HepG2 (cell line): ENCODE measurements around the gene PROC. TPM values are rescaled to one million over a fixed set of nuclear protein-coding genes. Genes with fewer than 3 reads are reported as not detected.
A peak's percentile ranks its signal among the peaks of the same experiment; 100 is the strongest.

Experiments
- ARID4A ChIP-seq: sonication (generic); formaldehyde crosslinking; IDR thresholded peaks from 2 replicates; pipeline ENCODE4 v1.5.0; 2020; ENCODE audit warnings: mild to moderate bottlenecking, missing genetic modification reagents, borderline replicate concordance
- KAT8 ChIP-seq: IDR thresholded peaks from 2 replicates; pipeline ENCODE4 v1.6.1; 2016; ENCODE audit warnings: missing genetic modification reagents, missing compliant biosample characterization
- KDM5B ChIP-seq: sonication (generic); formaldehyde crosslinking; IDR thresholded peaks from 2 replicates; pipeline ENCODE4 v1.4.0; 2020; ENCODE audit warnings: missing genetic modification reagents, mild to moderate bottlenecking, borderline replicate concordance
- MIER2 ChIP-seq: IDR thresholded peaks from 2 replicates; pipeline ENCODE4 v1.6.1; 2016; ENCODE audit warnings: missing biosample characterization, missing genetic modification reagents
- NONO ChIP-seq, 2 experiments: fragments of 450-650 bp in 1 of 2; sonication (generic) in 1 of 2; formaldehyde crosslinking in 1 of 2; IDR thresholded peaks in 1 of 2; conservative IDR thresholded peaks in 1 of 2; 2 replicates each; pipeline versions ENCODE4 v1.6.1 to v1.8.0; 2017 to 2022; ENCODE audit warnings: mild to moderate bottlenecking in 1 of 2, missing genetic modification reagents in 1 of 2, moderate library complexity in 1 of 2
- PAF1 ChIP-seq: IDR thresholded peaks from 2 replicates; pipeline ENCODE4 v1.6.1; 2016; ENCODE audit warnings: missing genetic modification reagents, missing compliant biosample characterization
- PHF5A ChIP-seq: IDR thresholded peaks from one replicate; pipeline ENCODE4 v1.6.1; 2018; ENCODE audit warnings: low read depth, missing genetic modification reagents; ENCODE audit not compliant: unreplicated experiment
- THAP9 ChIP-seq: sonication (generic); formaldehyde crosslinking; IDR thresholded peaks from 2 replicates; pipeline ENCODE4; 2020; ENCODE audit warnings: missing genetic modification reagents, mild to moderate bottlenecking, borderline replicate concordance
- ZBTB3 ChIP-seq: sonication (generic); formaldehyde crosslinking; IDR thresholded peaks from 2 replicates; pipeline ENCODE4 v1.4.0; 2020; ENCODE audit warnings: low read depth, mild to moderate bottlenecking, moderate library complexity, missing genetic modification reagents, borderline replicate concordance
- ZIK1 ChIP-seq: sonication (generic); formaldehyde crosslinking; IDR thresholded peaks from 2 replicates; pipeline ENCODE4 v1.5.0; 2020; ENCODE audit warnings: mild to moderate bottlenecking, low read depth, missing genetic modification reagents, borderline replicate concordance
- ZNF251 ChIP-seq: sonication (generic); formaldehyde crosslinking; IDR thresholded peaks from 2 replicates; pipeline ENCODE4 v1.9.0; 2021; ENCODE audit warnings: mild to moderate bottlenecking, missing genetic modification reagents
- ZNF619 ChIP-seq: sonication (generic); formaldehyde crosslinking; IDR thresholded peaks from 2 replicates; pipeline ENCODE4 v1.4.0; 2020; ENCODE audit warnings: mild to moderate bottlenecking, missing genetic modification reagents
- polyA plus RNA-seq, 8 experiments: library from polyadenylated mRNA; depleted of rRNA in 3 of 8; stranded (reverse) in 7 of 8; unstranded in 1 of 8; fragments of >200 nt; fragmentation: Illumina TruSeq in 4 of 8; extraction: Trizol in 4 of 8; gene quantifications; 2 replicates each; pipeline versions ENCODE4 v1.2.1 to v1.2.3, GENCODE V29; 2011 to 2016; ENCODE audit warnings: low read depth in 4 of 8, missing spikeins in 1 of 8, mixed read lengths in 1 of 8; ENCODE audit not compliant: insufficient read depth in 1 of 8
- total RNA-seq, 5 experiments: library from RNA; depleted of rRNA; stranded (reverse); fragments of >200 nt; fragmentation: Illumina TruSeq; extraction: Trizol; gene quantifications; 2 replicates each; pipeline ENCODE4 v1.2.3, GENCODE V29; 2016; ENCODE audit warnings: low read depth in 1 of 5
- TF ChIP-seq, protein P1 (sequence below): sonication (generic); formaldehyde crosslinking; IDR thresholded peaks from 2 replicates; pipeline ENCODE4 v1.4.0; 2020; ENCODE audit warnings: missing genetic modification reagents
- TF ChIP-seq, protein P2 (sequence below): sonication (generic); formaldehyde crosslinking; IDR thresholded peaks from 2 replicates; pipeline ENCODE4 v1.4.0; 2020; ENCODE audit warnings: mild to moderate bottlenecking, missing genetic modification reagents, borderline replicate concordance

The PROC gene
- total and polyA plus RNA-seq, 2 of the 13 experiments (the other 11 are each of a cell fraction or from before 2014, with no cell fraction given) = 134 to 185 TPM

DNA sequence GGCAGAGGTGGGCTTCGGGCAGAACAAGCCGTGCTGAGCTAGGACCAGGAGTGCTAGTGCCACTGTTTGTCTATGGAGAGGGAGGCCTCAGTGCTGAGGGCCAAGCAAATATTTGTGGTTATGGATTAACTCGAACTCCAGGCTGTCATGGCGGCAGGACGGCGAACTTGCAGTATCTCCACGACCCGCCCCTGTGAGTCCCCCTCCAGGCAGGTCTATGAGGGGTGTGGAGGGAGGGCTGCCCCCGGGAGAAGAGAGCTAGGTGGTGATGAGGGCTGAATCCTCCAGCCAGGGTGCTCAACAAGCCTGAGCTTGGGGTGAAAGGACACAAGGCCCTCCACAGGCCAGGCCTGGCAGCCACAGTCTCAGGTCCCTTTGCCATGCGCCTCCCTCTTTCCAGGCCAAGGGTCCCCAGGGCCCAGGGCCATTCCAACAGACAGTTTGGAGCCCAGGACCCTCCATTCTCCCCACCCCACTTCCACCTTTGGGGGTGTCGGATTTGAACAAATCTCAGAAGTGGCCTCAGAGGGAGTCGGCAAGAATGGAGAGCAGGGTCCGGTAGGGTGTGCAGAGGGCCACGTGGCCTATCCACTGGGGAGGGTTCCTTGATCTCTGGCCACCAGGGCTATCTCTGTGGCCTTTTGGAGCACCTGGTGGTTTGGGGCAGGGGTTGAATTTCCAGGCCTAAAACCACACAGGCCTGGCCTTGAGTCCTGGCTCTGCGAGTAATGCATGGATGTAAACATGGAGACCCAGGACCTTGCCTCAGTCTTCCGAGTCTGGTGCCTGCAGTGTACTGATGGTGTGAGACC is at the start of gene PROC (continued):
- TF ChIP-seq ZBTB3 (CRISPR knock-in tag) = peak; percentile 84; the same call in 1 of the 2 replicates
- TF ChIP-seq ZNF251 = no peak; the same call in 1 of the 2 replicates
- TF ChIP-seq ZIK1 (CRISPR knock-in tag) = peak; percentile 93; the same call in 1 of the 2 replicates
- TF ChIP-seq PAF1 (CRISPR knock-in tag) = peak; percentile 70; the same call in 1 of the 2 replicates
- peak; percentile 88 for TF ChIP-seq THAP9
- TF ChIP-seq, protein P1, sequence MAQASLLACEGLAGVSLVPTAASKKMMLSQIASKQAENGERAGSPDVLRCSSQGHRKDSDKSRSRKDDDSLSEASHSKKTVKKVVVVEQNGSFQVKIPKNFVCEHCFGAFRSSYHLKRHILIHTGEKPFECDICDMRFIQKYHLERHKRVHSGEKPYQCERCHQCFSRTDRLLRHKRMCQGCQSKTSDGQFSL (CRISPR knock-in tag) = peak; percentile 71; the same call in 1 of the 2 replicates
- peak; percentile 83 for TF ChIP-seq KAT8 (CRISPR knock-in tag)
- peak; percentile 91 for TF ChIP-seq KDM5B
- TF ChIP-seq ARID4A (CRISPR knock-in tag) = peak; percentile 91
- no peak; the same call in 1 of the 2 replicates for TF ChIP-seq MIER2 (CRISPR knock-in tag)
- TF ChIP-seq, protein P2, sequence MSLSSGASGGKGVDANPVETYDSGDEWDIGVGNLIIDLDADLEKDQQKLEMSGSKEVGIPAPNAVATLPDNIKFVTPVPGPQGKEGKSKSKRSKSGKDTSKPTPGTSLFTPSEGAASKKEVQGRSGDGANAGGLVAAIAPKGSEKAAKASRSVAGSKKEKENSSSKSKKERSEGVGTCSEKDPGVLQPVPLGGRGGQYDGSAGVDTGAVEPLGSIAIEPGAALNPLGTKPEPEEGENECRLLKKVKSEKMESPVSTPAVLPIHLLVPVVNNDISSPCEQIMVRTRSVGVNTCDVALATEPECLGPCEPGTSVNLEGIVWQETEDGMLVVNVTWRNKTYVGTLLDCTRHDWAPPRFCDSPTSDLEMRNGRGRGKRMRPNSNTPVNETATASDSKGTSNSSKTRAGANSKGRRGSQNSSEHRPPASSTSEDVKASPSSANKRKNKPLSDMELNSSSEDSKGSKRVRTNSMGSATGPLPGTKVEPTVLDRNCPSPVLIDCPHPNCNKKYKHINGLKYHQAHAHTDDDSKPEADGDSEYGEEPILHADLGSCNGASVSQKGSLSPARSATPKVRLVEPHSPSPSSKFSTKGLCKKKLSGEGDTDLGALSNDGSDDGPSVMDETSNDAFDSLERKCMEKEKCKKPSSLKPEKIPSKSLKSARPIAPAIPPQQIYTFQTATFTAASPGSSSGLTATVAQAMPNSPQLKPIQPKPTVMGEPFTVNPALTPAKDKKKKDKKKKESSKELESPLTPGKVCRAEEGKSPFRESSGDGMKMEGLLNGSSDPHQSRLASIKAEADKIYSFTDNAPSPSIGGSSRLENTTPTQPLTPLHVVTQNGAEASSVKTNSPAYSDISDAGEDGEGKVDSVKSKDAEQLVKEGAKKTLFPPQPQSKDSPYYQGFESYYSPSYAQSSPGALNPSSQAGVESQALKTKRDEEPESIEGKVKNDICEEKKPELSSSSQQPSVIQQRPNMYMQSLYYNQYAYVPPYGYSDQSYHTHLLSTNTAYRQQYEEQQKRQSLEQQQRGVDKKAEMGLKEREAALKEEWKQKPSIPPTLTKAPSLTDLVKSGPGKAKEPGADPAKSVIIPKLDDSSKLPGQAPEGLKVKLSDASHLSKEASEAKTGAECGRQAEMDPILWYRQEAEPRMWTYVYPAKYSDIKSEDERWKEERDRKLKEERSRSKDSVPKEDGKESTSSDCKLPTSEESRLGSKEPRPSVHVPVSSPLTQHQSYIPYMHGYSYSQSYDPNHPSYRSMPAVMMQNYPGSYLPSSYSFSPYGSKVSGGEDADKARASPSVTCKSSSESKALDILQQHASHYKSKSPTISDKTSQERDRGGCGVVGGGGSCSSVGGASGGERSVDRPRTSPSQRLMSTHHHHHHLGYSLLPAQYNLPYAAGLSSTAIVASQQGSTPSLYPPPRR (CRISPR knock-in tag) = peak; percentile 75
- TF ChIP-seq NONO (IDR thresholded peaks at IDR 0.05) = no peak
- TF ChIP-seq NONO (CRISPR knock-in tag; conservative IDR thresholded peaks at IDR 0.05) = peak; percentile 75
- TF ChIP-seq PHF5A (CRISPR knock-in tag) = peak; percentile 97
- TF ChIP-seq ZNF619 (CRISPR knock-in tag) = no peak
